Measurements from ENCODE around the gene ITPR2.
"Not testable (repeated sequence)": the region's sequence is repeated elsewhere in the genome, so short reads cannot be mapped to it uniquely, and the experiment has no call there.

ITPR2 gene

DNA sequence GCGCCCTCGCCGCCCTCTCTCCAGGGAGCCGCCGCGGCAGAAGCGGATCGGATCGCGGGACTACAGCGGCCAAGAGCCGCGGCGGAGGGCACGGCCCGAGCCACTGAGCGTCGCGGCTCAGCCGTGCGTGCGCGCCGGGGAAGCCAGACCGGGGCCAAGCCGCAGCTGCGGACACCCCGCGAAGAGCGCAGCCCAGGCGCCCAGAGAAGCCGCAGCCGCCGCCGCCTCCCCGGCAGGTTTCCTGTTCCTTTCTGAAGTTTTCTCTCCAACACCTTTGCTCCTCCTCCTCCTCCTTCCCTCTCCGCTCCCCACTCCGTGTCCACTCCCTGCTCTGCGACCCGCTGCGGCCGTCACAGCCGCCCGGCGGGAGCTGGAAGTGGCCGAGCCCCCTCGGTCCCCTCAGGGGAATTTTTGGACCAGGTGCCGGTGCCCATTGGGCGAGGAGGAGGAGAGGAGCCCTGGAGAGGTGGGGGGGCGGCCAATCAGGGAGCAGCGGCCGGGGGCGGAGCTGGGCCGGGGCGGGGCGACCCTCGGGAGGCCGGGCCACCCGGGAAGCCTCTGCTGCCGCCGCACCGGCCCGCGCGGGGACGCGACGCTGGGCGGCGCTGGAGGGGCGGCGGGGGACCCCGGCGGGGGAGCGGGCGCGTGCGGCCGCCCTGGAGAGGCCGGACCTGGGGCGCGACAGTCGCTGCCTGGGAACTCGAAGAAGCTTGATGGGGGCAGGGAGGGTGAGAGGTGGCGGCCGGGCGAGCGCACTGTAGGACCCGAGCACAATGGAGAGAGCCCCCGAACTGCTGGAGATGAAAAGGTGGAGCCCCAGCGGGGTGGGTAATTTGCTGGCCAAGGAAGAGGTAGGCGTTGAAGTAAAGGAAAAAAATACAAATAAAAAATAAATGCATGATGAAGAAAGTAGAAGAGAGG lies at the start of gene ITPR2:
ITPR2 (minus strand) TSS at position 373 of the 921 bp plus-strand sequence. CDS start 413 bp downstream, outside the sequence.
- DNase-seq = peak; percentile 85

DNA sequence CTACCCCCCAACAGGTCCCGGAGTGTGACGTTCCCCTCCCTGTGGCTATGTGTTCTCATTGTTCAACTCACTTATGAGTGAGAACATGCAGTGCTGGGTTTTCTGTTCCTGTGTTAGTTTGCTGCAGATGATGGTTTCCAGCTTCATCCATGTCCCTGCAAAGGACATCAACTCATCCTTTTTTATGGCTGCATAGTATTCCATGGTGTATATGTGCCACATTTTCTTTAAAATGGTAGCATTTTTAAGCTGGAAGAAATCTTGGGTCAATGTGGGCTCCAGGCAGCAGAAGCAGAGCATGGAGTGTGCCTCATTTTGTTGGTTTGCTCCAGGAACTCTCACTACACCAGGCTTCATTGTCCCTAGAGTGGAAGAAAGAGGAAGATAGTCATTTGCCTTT lies 47.6 kb upstream of the ITPR2 start:
- no peak for DNase-seq

DNA sequence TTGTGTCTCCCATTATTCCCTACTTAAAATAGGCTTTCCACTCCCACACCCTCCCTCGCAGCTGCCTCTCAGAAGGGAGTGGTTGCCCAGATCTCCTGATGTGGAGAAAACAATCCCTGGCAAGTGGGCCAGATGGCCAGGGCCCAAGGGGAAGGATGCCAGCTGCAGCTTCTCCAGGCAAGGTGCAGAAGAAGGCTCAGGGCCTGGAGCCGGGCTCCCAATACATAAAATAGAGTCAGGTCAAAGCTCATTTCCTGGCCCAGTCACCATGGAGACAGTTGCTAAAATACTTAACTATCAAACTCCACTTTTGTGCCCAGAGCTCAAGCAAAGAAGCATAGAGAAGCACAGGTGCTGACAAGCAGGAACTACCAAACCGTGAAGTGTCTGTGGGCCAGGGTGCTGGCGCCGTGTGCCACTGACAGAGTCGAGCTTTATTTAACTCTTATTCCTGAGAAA lies 45.7 kb upstream of the ITPR2 start:
- DNase-seq = no peak

DNA sequence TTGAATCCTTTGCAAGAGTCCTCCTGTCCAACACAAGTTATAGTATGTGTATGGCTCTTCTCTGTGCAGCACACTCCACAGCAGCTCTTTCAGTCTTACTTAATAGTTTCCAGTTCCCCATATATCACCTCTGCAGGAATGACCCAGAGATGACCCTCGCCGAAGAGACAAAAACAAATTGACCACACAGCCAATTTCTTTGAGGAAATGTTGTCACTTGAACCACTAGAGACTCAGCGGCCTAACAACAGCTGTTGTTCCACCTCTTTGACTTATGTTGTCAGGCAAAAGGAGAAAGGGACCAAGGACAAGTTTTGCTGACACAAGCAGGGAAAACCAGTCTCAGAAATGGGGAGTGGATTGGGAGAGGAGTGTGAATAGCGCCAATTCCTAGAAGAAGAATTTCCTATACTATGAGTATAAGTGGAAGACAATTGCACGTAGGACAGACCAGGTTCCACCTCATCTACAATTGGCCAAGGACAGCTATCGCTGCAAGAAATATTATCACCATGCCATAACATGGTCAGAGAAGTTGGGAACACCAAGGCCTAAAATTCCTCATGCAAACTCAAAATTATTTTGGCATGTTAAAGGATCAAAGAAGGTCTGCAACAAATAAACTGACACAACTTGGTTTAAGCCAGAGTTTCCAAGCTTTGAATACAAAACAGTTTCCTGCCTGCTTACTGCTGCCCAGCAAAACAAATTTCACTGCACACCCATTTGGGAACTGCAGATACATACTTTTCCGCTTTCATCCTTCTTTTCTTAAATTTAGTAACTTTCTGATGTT lies 41.7 kb upstream of the ITPR2 start:
- no peak for DNase-seq

DNA sequence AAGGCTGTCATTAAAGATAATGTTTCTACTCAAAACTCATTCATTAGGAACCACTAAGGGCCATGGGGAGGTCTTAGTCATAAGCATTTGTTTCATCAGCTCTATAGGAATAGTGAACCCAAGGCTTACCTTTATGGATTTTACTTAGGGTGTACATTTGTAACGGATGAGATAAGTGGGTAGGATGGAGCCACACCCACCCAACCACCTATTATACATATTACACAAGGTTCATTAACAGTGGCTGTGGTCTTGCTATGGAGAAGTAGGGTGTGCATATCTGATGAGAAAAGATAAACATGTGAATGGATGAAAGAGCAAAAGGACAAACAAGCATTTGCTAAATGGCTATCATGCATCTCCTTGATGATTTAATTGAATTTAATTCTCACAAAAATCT lies 39.6 kb upstream of the ITPR2 start:
- DNase-seq = no peak

DNA sequence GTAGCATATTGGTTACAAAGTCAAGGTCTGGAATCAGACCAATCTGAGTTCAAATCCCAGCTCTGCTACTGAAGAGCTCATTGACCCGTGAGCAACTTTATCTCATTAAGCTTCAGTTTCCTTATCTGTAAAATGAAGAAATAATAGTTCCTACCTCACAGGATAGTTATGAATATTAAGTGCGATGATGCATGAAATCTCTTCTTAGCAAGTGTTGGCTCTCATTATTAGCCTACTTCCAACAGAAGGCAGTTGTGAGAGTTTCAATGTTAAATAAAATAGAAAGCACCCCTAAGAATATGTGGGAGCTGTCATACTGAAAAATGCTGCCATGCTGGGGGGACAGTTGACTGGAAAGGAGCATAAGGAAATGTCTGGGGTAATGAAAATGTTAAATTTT lies 39.0 kb upstream of the ITPR2 start:
- no peak for DNase-seq

DNA sequence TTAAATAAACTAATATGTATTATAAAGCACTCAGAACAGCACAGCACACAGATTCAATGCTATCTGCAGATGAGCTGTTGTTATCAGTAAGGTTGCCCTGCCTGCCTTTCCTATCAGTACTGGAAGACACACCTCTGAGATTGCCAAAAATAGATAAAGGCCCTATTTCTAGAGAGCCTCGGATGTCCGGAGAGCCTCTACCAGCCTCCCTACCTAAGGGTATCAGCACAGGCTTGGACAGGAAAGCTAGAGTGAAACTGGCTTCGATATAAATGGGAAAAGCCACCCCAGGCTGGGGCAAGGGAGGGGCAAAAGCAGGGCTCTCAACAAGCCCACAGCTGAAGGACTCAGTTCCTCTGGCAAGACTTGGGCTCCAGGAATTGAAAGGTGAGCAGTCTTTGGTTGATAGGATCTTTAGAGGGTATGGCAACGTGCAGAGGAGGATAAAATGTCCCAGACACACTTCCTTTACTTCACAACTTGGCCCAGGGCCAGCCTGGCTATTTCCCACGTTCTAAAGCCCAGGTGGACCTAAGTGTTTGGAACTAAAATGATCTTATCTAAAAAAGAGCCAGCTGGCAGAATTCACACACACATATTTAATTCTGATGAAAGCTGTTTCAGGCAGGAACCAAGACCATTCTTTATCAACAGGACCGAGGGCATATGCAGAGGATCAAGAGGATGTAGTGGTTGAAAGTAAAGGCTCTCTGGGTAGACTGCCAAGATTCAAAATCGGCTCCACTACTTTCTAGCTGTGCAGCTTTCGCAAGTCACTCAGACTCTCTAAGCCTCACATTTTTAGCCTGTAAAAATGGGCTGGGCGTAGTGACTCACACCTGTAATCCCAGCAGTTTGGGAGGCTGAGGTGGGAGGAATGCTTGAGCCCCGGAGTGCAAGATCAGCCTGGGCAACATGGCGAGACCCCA lies 37.8 kb upstream of the ITPR2 start:
- peak; percentile 16 for DNase-seq

DNA sequence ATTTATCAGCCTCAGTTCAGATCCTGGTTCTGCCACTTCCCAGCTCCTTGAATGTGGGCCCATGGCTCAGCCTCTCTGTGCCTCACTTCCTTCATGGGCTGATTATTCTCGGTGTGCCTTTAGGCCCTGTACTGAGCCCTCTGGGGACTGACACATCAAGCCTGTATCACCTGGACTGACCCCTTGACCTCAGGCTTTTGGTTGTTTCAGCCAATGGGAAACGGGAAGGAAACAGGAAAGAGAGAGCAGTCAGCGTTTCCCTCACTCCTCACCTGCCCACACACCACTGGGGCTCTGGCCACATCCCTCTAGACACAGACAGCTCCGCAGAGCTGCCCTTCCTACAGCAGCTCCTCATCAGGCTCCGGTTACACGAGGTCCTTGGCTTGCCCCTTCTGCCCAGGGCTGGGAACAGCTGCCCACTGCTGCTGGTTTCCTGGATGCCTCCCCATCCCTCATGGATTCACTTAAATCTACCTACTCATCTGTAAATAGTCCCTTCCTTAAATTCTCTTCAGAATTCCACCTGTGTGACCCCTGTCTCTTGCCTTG lies 37.0 kb upstream of the ITPR2 start:
- no peak for DNase-seq

DNA sequence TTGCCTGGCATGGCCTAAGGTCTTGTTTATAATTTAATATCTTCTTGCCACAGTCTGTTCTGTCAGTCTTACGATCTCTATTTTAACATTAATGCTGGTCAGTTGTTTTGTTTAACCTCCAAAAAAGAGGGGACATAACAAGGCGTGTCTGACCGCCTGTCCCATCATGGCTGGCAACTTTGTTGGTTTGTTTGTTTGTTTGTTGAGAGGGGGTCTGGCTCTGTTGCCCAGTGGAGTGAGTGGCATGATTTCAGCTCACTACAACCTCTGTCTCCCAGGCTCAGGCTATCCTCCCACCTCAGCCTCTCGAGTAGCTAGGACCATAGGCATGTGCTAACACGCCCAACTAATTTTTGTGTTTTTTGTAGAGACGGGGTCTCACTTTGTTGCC lies 36.1 kb upstream of the ITPR2 start:
- no peak for DNase-seq

DNA sequence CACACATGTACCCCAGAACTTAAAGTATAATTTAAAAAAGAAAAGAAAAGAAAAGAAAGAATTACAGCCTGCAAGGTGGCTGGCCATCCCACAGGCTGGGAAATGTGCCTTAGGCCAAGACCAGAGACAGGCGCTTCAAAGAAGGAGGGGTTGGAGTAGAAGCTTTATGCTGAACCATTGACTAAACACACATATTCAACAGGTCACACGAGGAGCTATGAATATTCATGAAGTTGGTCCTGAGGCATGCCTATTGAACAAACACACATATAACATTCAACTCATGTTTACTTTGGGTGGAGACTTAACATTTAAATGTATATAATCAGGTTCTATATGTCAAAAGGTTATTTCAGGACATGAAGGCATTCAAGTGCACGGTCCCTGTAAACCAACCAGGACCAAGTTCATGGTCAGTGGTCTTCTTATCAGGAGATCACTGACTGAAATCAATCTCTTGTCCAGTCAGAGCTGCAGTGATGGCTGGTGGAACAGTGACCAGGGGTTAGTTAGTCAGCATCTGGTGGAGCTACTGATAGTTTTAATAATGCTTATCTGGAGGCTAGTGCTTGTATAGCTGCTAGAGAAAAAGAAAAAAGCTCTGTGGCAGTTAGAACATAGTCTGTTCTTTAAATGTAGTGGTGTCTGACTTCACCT lies 35.6 kb upstream of the ITPR2 start:
- peak; percentile 68 for DNase-seq

DNA sequence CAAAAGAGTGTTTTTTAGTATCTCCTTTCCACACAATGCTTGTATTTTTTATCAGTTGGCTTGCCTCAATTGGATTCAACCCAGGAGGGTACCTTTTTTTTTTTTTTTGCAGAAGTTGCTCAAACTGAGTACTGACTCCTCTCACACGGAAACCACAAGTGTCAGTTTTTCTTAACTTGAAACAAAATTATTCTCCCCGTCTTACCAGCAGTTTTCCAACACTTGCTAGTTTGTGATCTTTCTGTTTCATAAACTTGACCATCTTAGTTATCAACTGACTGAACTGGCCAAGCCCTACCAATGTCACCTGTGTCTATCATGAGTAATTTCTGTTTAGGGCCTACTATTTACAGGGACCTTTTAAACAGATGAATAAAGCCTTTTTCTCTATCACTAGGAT lies 34.1 kb upstream of the ITPR2 start:
- DNase-seq = no peak

DNA sequence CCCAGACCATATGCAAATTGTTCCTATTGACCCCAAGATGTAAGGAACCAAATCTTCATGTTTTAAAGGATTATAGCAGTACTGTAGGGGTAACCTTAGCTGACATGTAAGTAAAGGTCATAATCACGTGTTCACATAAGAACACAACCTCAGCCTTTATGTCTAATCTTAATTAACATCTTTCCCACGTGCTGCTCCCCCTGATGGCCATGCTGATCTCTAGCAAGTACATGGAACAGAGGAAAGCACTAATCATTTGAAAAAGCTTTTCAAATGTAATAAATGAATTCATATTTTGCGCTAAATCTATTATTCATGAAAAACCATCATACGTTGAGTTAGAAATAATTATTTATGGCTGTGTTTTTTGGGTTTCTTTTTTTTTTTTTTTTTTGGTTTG lies 30.5 kb upstream of the ITPR2 start:
- no peak for DNase-seq

DNA sequence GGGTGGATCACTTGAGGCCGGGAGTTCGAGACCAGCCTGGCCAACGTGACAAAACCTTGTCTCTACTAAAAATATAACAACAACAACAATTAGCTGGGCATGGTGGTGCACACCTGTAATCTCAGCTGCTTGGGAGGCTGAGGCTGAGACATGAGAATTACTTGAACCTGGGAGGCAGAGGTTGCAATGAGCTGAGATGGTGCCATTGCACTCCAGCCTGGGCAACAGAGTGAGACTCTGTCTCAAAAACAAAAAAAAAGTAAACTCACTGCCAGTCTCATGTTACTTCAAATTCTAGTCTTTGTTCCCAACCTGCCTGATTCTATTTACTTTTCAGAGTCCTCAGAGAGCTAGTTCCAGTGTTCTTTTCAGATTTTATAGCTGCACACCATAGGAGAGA lies 29.8 kb upstream of the ITPR2 start:
- not testable (repeated sequence) for DNase-seq

DNA sequence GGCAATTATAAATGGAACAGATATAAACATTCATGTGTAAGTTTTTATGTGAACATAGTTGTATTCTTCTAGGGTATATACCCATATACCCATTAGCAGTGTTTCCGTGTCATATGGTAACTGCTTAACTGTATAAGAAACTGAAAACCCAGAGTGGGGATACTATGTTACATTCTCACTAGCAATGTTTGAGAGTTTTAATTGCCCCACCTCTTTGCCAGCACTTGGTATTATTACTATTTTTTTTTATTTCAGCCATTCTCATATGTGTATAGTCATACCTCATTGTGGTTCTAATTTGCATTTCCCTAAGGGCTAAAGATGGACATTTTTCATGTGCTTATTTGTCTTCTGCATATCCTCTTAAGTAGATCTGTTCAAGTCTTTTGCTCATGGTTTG lies 28.7 kb upstream of the ITPR2 start:
- DNase-seq = no peak

DNA sequence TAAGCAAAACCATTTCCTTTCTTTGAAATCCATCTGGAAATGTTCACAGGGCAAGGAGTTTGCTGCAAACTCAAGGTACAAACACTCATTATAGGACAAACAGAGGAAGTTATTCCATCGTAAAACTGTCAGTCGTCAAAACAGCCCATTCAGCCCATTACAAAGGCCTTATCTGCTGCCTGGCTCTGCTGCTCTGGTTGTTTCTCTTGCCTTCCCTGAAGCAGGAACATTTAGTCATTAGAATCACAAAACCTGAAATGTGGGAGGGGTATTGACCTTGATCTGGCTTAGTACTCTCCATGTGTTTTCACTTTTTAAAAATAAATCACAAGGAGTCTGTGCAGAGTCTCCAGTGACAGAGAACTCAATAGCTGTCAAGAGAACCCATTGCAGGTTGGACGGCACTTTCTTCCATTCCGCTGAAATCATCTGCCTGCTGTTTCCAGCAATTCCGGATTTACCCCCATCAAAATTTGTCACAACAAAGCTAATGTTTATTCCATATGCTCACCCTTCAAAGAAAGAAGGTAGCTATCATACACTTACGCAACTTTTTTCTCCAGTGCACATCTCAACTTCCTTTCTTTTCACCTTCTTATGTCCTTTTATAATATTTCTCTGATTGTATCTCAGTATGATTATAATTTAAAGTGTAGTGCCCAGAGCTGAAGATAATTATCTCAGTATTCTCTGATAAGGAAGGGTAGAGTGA lies 24.6 kb upstream of the ITPR2 start:
- no peak for DNase-seq

DNA sequence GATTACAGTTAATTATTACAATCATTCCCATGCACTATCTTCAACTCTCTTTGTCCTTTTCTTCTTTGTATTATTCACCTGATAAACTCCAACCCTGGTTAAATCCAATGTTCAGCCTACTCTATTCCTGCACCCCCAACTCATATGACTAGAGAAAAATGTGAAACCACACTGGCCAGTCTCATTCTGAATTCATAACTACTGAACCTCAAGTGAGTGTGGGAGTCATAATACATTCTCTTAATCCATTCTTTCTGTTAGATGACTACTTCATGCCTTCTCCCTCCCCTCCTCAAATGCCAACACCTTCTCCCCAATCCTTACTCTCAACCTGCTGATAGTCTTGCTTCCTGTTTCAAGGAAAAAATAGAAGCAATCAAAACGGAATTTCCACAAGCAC lies 22.3 kb upstream of the ITPR2 start:
- no peak for DNase-seq

DNA sequence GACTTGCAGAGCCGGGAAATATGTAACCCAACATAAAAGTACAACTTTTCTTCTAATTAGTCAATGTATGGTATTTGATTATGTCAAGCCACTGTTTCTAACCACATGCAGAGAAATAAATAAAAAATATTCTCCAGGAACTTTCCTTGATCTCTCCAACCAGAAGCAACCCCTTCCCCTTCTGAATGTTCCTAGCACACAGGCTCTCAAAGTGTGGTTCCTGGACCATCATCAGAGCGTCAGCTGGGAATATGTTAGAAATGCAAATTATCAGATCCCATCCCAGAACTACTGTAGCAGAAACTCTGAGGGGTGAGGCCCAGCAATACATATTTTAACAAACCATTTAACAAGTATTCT lies 21.0 kb upstream of the ITPR2 start:
- peak; percentile 89 for DNase-seq

DNA sequence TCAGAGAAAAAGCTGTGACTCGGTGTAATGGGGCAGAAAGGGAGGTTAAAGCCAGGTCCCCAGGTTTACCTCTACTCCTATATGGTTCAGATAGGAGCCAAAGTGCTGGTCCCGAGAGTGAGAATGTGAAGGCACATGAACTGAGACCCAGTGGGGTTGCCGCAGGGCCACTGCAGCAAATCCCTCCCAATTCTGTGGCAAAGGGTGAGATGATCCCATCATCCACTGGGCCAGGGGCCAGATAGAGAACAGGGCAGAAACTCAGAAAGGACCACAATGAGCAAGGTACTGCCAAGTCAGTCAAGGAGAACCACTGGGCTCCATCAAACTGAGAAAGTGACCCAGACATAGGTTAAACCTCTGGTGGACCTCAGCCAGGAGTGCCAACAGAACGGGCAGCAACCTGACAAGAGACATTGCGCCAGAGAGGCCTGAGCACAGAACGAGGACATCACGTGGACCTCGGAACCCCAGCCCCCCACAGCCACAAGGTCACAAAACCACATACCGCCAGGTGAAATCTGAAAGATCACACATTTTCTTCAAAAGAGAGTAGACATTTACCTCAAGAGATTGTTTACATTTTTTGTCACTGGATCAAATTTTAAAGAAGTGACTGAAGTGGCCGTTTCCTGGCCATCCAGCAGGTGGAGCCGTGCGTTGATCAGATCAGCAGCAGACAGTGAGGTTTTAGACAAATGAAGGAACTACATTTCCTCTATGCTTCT lies 20.5 kb upstream of the ITPR2 start:
- DNase-seq = peak; percentile 89

DNA sequence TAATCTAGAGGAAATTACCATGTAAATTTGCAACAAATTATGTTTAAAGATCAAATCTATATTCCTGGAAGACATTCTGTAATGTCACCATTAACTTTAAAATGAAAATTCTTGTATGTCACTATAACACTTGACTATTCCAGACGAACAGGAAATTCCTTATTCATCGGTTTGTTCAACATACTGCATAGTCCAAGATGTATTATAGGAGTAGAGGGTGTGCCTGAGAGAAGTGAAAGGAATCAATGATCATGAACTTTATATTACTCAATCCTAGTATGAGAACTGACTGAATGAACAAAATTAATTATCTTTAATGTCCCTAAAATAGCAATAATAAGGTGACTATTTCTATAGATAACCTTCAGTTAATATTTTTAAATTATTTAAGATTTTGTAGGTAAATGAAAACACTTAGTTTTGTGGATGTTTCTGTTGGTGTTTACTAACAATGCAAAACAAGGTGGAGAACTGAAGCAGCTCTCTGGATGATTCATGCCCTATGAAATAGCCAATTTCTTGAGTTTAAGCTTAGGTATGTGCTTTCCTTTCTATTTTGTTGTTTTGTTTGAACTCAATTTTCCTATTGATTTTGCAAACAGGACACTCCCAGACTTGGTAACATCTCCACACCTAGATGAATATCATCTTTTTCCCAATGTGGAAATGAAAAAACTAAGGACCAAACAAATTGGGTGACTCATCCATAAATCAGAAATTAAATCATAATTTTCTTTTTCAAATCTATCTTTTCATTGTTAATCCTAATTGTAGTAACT lies 18.2 kb upstream of the ITPR2 start:
- DNase-seq = no peak

Data from NCI-H526 treated with DMSO at 0.1 percent for 48 hours (cell line).